ENCODE results near the gene MAGI2.

GRCh38 chr7:79199961-79200360 lies 253.5 kb downstream of the MAGI2 start:
- TF ChIP-seq CTCF (IDR thresholded peaks at IDR 0.05; ENCODE audit: low read depth, low read length, poor library complexity, severe bottlenecking), result no peak
- TF ChIP-seq EZH2phosphoT487 (IDR thresholded peaks at IDR 0.05; ENCODE audit: borderline replicate concordance, low read length), result no peak
